ENCODE measurements around the gene FOXM1.

Gene FOXM1

DNA sequence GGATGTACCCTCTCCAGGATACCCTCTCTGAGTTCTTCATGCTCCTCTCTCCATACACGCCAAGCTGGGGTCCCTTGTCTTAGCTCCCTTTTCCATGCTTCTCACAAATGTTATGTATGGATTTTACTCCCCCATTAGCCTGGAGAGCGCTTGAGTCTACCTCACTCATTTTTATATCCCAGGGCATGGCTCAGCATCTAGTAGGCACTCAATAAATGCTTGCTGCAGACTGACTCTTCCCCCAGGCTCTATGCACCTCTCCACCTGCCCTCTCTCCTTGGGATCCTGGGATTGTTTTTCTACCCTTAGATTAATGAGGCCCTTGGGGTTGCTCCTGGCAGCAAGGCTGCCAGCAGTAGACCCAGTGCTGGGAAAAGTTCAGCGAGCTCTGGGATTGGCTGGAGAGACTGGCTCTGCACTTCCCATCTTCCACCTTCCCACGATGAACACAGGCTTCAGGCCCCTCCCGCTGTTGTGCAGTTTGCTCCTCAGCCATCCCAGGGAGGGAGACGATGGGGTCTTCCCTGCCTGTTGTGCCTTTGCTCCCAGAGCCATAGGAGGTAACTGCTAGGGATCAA is 44.3 kb downstream of the FOXM1 start:
- no peak for DNase-seq (ENCODE audit: low read depth, low spot score)
- no peak for TF ChIP-seq EZH2 (IDR thresholded peaks at IDR 0.05)
- no peak for TF ChIP-seq FOXP2 (optimal IDR thresholded peaks at IDR 0.05; ENCODE audit: control extremely low read depth, extremely low read length, insufficient read depth)
- TF ChIP-seq POLR2AphosphoS5 (IDR thresholded peaks at IDR 0.05; ENCODE audit: borderline replicate concordance, low read depth, low read length), result no peak
- Histone ChIP-seq H3K36me3 (ENCODE audit: insufficient read depth, low read length) (peaks cover 6% of the 10 kb centered on the region; the same call in 1 of the 2 replicates), H3K9ac (ENCODE audit: insufficient read length) (no peak overlapping the region), H3K27ac (no peak overlapping the region), H3K4me3 (no peak overlapping the region), H3K9me3 (ENCODE audit: low read depth, low read length) (no peaks in the 10 kb centered on the region)

DNA sequence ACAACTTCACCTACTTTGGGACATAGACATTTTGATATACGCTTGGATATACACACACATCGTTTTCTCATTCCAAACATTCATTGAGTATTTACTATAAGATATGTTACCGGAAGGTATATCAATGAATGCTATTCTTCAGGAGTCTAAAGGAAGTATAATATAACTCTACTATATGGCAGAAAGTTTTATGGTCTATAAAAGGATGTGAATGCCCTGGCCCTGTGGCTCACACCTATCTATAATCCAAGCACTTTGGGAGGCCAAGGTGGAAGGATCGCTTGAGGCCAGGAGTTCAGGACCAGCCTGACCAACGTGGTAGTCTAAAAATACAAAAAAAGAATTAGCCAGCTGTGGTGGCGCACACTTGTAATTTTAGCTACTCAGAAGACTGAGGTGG is 47.7 kb downstream of the FOXM1 start:
- H3K9me3 ChIP-seq (ENCODE audit: low read depth, low read length), result no peaks in the 10 kb centered on the region
- H3K4me3 ChIP-seq, result no peak overlapping the region
- TF ChIP-seq EZH2 (IDR thresholded peaks at IDR 0.05) (no peak), FOXP2 (optimal IDR thresholded peaks at IDR 0.05; ENCODE audit: control extremely low read depth, extremely low read length, insufficient read depth) (no peak), POLR2AphosphoS5 (IDR thresholded peaks at IDR 0.05; ENCODE audit: borderline replicate concordance, low read depth, low read length) (no peak)
- no peak overlapping the region for H3K27ac ChIP-seq
- DNase-seq (ENCODE audit: low read depth, low spot score), result no peak
- H3K36me3 ChIP-seq (ENCODE audit: insufficient read depth, low read length), result peaks cover 37% of the 10 kb centered on the region
- H3K9ac ChIP-seq (ENCODE audit: insufficient read length), result no peak overlapping the region

DNA sequence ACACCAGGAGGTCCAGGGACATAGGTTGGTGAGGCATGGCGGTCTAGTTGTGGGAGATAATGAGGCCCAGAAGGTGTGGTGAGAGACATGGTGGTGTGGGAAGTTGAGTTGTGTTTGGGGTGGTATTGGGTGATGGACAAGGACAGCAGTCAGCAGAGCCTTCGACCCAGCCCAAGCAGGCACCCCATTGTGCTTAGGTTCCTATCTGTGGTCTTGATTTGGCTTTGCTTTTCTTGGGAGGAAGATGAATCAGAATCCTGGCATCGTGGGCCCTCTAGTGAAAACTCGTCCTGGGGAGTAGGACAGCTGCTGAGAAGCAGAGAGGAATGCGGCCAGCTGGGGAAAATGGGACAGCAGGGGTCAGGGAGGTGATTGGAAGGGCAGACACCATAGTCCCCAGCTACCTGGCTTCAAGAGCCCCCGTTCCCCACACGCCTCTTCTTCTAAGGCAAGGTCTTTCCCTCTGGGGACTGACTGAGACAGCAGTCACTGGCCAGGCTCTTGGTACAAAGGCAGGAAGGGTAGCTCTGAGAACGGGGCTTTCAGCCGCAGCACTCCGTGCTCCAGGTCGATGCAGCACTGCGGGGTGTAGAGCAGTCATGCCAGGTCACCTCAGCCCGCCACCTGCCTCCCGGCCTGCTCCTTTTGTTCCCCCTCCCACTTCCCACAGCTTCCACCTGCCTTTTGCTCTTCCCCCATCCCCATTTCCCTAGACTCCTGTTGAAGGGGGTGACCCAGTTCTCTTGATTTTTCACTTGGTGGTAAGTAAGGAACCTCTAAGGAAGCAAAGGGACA is 50.1 kb downstream of the FOXM1 start:
- no peak for DNase-seq (ENCODE audit: low read depth, low spot score)
- no peak for TF ChIP-seq EZH2 (IDR thresholded peaks at IDR 0.05)
- no peak for TF ChIP-seq FOXP2 (optimal IDR thresholded peaks at IDR 0.05; ENCODE audit: control extremely low read depth, extremely low read length, insufficient read depth)
- no peak for TF ChIP-seq POLR2AphosphoS5 (IDR thresholded peaks at IDR 0.05; ENCODE audit: borderline replicate concordance, low read depth, low read length)
- no peaks in the 10 kb centered on the region for H3K9me3 ChIP-seq (ENCODE audit: low read depth, low read length)
- H3K9ac ChIP-seq (ENCODE audit: insufficient read length), result no peak overlapping the region
- no peak overlapping the region for H3K27ac ChIP-seq
- H3K4me3 ChIP-seq, result no peak overlapping the region
- H3K36me3 ChIP-seq (ENCODE audit: insufficient read depth, low read length), result peaks cover 60% of the 10 kb centered on the region

DNA sequence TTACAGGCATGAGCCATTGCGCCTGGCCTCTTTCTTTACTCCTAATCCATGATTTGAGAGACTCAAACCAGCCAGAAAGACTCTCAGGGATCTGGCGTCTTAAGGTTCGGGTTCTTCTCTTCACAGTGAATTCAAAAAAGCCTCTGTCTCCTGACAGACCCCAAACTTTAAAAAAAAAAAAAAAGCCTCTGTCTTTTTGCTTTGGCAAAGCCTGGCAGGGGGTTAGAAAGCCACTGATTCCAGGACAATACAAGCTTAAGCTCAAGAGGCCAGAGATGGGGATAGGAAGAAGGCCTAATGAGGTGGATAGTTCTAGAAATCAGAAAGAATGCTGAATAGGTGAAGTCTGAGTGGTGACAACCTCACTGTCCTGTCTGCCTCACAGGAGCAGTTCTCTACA is 50.9 kb downstream of the FOXM1 start:
- peaks cover 65% of the 10 kb centered on the region for H3K36me3 ChIP-seq (ENCODE audit: insufficient read depth, low read length)
- DNase-seq (ENCODE audit: low read depth, low spot score), result no peak
- no peaks in the 10 kb centered on the region for H3K9me3 ChIP-seq (ENCODE audit: low read depth, low read length)
- no peak overlapping the region for H3K9ac ChIP-seq (ENCODE audit: insufficient read length)
- TF ChIP-seq POLR2AphosphoS5 (IDR thresholded peaks at IDR 0.05; ENCODE audit: borderline replicate concordance, low read depth, low read length) (no peak), EZH2 (IDR thresholded peaks at IDR 0.05) (no peak), FOXP2 (optimal IDR thresholded peaks at IDR 0.05; ENCODE audit: control extremely low read depth, extremely low read length, insufficient read depth) (no peak)
- no peak overlapping the region for H3K27ac ChIP-seq
- H3K4me3 ChIP-seq, result no peak overlapping the region

DNA sequence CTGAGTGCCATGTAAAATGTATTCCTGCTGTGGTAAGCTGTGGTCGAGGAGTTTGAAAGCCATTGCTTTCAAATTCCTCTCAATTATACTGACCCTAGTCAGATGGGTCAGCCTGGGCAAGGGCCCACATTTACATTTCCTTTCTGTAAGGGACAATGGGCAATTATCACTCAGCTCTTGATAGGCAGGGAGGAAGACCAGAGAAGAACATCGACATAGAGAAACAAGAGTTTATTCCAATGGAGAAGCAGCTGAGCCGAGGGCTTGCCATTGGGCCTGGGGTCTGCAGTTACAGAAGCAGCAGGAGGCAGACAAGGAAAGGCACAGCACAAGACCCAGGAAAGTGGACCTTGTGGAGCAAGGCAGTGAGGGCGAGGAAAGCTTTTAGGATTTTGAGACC is 51.8 kb downstream of the FOXM1 start:
- no peak for TF ChIP-seq POLR2AphosphoS5 (IDR thresholded peaks at IDR 0.05; ENCODE audit: borderline replicate concordance, low read depth, low read length)
- no peak for TF ChIP-seq FOXP2 (optimal IDR thresholded peaks at IDR 0.05; ENCODE audit: control extremely low read depth, extremely low read length, insufficient read depth)
- no peak for TF ChIP-seq EZH2 (IDR thresholded peaks at IDR 0.05)
- no peak overlapping the region for H3K9ac ChIP-seq (ENCODE audit: insufficient read length)
- no peaks in the 10 kb centered on the region for H3K9me3 ChIP-seq (ENCODE audit: low read depth, low read length)
- no peak overlapping the region for H3K27ac ChIP-seq
- H3K36me3 ChIP-seq (ENCODE audit: insufficient read depth, low read length), result peaks cover 65% of the 10 kb centered on the region
- H3K4me3 ChIP-seq, result no peak overlapping the region
- DNase-seq (ENCODE audit: low read depth, low spot score), result no peak

DNA sequence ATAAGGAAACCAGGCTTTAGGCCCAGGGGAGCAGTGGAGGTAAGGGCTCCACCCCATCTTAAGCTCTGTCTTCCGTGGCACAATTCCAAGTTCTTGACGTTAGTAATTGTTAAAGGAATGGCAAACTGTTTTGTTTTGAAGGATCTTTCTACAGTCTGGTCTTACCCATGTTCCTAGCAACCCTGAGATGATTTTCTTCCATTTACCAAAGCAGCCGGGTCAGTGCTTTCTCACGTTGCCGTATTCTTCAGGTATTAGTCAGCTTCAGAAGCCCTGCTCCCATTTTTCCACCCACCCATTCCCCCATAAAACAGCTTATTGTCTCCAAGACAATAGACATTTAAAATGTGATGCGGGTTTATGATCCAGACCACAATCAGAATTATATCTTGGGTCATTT is 52.4 kb downstream of the FOXM1 start:
- Histone ChIP-seq H3K4me3 (no peak overlapping the region), H3K9ac (ENCODE audit: insufficient read length) (no peak overlapping the region), H3K9me3 (ENCODE audit: low read depth, low read length) (no peaks in the 10 kb centered on the region), H3K27ac (no peak overlapping the region), H3K36me3 (ENCODE audit: insufficient read depth, low read length) (peaks cover 65% of the 10 kb centered on the region)
- DNase-seq (ENCODE audit: low read depth, low spot score), result no peak
- TF ChIP-seq POLR2AphosphoS5 (IDR thresholded peaks at IDR 0.05; ENCODE audit: borderline replicate concordance, low read depth, low read length), result no peak

DNA sequence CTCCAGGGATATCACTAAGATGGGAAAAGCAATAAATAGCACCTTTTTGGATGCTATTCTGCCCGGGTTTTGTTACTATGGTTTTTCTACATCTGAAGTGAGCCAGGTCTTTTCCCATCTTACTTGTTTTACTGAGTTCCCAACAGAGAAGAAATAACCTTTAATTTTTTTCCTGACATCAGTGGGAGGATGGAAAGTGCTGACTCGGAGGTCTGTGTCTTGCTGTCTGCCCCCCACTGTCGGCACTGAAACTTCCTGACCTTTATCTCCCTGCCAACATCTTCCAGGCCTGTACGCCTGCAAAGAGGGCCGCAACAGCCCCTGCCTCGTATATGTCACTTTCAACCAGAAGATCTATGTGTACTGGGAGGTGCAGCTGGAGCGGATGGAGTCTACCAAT is 53.5 kb downstream of the FOXM1 start:
- Histone ChIP-seq H3K4me3 (no peak overlapping the region), H3K27ac (no peak overlapping the region), H3K9ac (ENCODE audit: insufficient read length) (no peak overlapping the region), H3K9me3 (ENCODE audit: low read depth, low read length) (no peaks in the 10 kb centered on the region), H3K36me3 (ENCODE audit: insufficient read depth, low read length) (peaks cover 65% of the 10 kb centered on the region)
- no peak for DNase-seq (ENCODE audit: low read depth, low spot score)
- TF ChIP-seq EZH2 (IDR thresholded peaks at IDR 0.05), result no peak
- TF ChIP-seq POLR2AphosphoS5 (IDR thresholded peaks at IDR 0.05; ENCODE audit: borderline replicate concordance, low read depth, low read length), result no peak
- TF ChIP-seq FOXP2 (optimal IDR thresholded peaks at IDR 0.05; ENCODE audit: control extremely low read depth, extremely low read length, insufficient read depth), result no peak

DNA sequence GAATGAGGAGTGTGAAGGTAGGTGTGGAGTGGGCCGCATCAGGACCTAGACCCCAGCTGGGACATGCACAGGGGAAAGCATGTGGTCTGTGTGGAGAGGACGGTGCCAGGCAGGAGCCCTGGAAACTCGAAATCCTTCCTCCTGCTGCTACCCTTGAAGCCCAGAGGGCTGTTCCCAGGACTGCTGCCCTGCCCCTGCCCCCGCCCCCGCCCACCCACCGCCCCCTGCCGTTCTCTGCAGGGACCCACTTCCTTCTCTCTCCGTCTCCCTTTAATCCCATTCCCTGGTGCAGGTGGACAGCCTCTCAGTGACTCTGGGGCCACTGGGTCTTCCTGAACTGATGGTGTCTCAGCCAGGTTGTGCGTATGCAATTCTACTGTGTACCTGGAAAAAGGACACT is 56.5 kb downstream of the FOXM1 start:
- Histone ChIP-seq H3K36me3 (ENCODE audit: insufficient read depth, low read length) (peaks cover 53% of the 10 kb centered on the region), H3K27ac (no peak overlapping the region), H3K9ac (ENCODE audit: insufficient read length) (no peak overlapping the region), H3K4me3 (no peak overlapping the region), H3K9me3 (ENCODE audit: low read depth, low read length) (no peaks in the 10 kb centered on the region)
- TF ChIP-seq FOXP2 (optimal IDR thresholded peaks at IDR 0.05; ENCODE audit: control extremely low read depth, extremely low read length, insufficient read depth) (no peak), EZH2 (IDR thresholded peaks at IDR 0.05) (no peak), POLR2AphosphoS5 (IDR thresholded peaks at IDR 0.05; ENCODE audit: borderline replicate concordance, low read depth, low read length) (no peak)
- no peak for DNase-seq (ENCODE audit: low read depth, low spot score)

Measured in SK-N-MC (cell line).